Measurements from ENCODE around the gene HOXD4.

DNA sequence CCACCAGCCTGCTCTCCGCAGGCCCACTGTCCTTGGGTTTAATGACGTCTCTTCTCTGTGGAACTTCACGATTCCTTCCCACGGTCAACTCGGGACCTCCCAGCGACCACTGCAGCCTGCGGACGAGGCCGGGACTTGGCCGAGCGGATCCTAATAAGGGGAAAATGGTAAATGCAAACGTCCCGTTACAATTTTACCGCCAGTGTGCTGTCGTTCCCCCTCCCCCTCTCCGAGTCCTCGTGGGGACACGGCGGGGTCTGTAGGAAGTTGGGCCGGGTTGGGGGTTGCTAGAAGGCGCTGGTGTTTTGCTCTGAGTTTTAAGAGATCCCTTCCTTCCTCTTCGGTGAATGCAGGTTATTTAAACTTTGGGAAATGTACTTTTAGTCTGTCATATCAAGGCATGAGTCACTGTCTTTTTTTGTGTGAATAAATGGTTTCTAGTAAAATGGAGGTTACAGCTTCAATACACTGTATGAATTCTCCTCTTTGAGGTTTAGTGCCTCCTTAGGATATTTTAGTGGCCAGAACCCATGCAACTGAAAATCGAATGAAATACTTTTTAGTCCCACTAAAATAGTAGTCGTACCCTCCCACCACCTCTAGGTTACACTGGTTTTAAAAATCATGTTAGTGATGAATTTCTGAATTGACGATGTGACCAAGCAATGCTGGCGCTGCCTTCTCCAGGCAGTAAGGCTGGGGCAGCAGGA is 42.0 kb upstream of the HOXD4 start:
- TF ChIP-seq, protein P1, sequence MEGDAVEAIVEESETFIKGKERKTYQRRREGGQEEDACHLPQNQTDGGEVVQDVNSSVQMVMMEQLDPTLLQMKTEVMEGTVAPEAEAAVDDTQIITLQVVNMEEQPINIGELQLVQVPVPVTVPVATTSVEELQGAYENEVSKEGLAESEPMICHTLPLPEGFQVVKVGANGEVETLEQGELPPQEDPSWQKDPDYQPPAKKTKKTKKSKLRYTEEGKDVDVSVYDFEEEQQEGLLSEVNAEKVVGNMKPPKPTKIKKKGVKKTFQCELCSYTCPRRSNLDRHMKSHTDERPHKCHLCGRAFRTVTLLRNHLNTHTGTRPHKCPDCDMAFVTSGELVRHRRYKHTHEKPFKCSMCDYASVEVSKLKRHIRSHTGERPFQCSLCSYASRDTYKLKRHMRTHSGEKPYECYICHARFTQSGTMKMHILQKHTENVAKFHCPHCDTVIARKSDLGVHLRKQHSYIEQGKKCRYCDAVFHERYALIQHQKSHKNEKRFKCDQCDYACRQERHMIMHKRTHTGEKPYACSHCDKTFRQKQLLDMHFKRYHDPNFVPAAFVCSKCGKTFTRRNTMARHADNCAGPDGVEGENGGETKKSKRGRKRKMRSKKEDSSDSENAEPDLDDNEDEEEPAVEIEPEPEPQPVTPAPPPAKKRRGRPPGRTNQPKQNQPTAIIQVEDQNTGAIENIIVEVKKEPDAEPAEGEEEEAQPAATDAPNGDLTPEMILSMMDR (IDR thresholded peaks at IDR 0.05; ENCODE audit: low read depth, low read length) = no peak
- TF ChIP-seq EZH2phosphoT487 (IDR thresholded peaks at IDR 0.05; ENCODE audit: low read depth) = no peak

Measured in OCI-LY3 (cell line).